Inflammatory macrophage treated with lipopolysaccharide for 1 hour (primary cell): Measurements from ENCODE around the gene FBXW4.

ENCODE experiments used
- DNase-seq, 2 donors: peaks; one replicate each; pipeline ENCODE4 v3.0.0-alpha.2; 2020 to 2022

FBXW4 gene

GRCh38 chr10:101695404-101695890 lies 477 bp upstream of the FBXW4 start:
- no peak for DNase-seq

- peak; percentile 29 to 35 for DNase-seq
These were observed 844 bp downstream of the FBXW4 start for GRCh38 chr10:101693978-101694673.

GRCh38 chr10:101693651-101693977 lies 1.4 kb downstream of the FBXW4 start:
- peak in 1 of 2 donors; percentile 21 for DNase-seq

- DNase-seq, result no peak
These were observed 3.9 kb downstream of the FBXW4 start for GRCh38 chr10:101691081-101691480.

- no peak for DNase-seq
These were observed 4.5 kb downstream of the FBXW4 start for GRCh38 chr10:101690461-101690860.

- DNase-seq, result no peak
These were observed 7.8 kb downstream of the FBXW4 start for GRCh38 chr10:101687071-101687658.

GRCh38 chr10:101686133-101686925 lies 8.6 kb downstream of the FBXW4 start:
- no peak for DNase-seq

- DNase-seq, result no peak
These were observed 10.2 kb downstream of the FBXW4 start for GRCh38 chr10:101684782-101685181.

GRCh38 chr10:101683276-101683675 lies 11.7 kb downstream of the FBXW4 start:
- no peak for DNase-seq

- DNase-seq, result peak in 1 of 2 donors; percentile 15
These were observed 12.7 kb downstream of the FBXW4 start for GRCh38 chr10:101682172-101682825.

GRCh38 chr10:101676565-101676964 lies 18.4 kb downstream of the FBXW4 start:
- DNase-seq, result no peak

GRCh38 chr10:101675115-101675514 lies 19.9 kb downstream of the FBXW4 start:
- no peak for DNase-seq

GRCh38 chr10:101672536-101672935 lies 22.4 kb downstream of the FBXW4 start:
- no peak for DNase-seq

GRCh38 chr10:101671453-101671852 lies 23.5 kb downstream of the FBXW4 start:
- no peak for DNase-seq

GRCh38 chr10:101670635-101671034 lies 24.3 kb downstream of the FBXW4 start:
- no peak for DNase-seq

GRCh38 chr10:101669181-101669580 lies 25.8 kb downstream of the FBXW4 start:
- no peak for DNase-seq

- no peak for DNase-seq
These were observed 26.4 kb downstream of the FBXW4 start for GRCh38 chr10:101668566-101668965.

- DNase-seq, result no peak
These were observed 28.9 kb downstream of the FBXW4 start for GRCh38 chr10:101666083-101666482.

- no peak for DNase-seq
These were observed 31.9 kb downstream of the FBXW4 start for GRCh38 chr10:101663097-101663496.

- DNase-seq, result no peak
These were observed 34.7 kb downstream of the FBXW4 start for GRCh38 chr10:101660256-101660655.

- no peak for DNase-seq
These were observed 36.0 kb downstream of the FBXW4 start for GRCh38 chr10:101658975-101659374.

- no peak for DNase-seq
These were observed 38.1 kb downstream of the FBXW4 start for GRCh38 chr10:101656890-101657289.

GRCh38 chr10:101655570-101655969 lies 39.4 kb downstream of the FBXW4 start:
- no peak for DNase-seq
